Fibroblast of mammary gland (primary cell): ENCODE measurements around the gene HDHD3.

ENCODE experiments used
- DNase-seq: peaks from one replicate; pipeline ENCODE4 v3.0.0-alpha.2; 2010; ENCODE audit warnings: low read depth
- H3K4me3 ChIP-seq: 2 replicates; pipeline ENCODE4 v1.5.1; 2011; ENCODE audit warnings: low read depth, mild to moderate bottlenecking, low read length, moderate library complexity; ENCODE audit not compliant: control insufficient read depth
- CTCF ChIP-seq: conservative IDR thresholded peaks from 2 replicates; pipeline ENCODE4 v1.5.1; 2011; ENCODE audit warnings: low read depth, low read length, inconsistent platforms; ENCODE audit not compliant: control insufficient read depth, insufficient read depth

Gene HDHD3

GRCh38 chr9:113350107-113350661 lies 26.6 kb downstream of the HDHD3 start:
- no peak for TF ChIP-seq CTCF
- no peak overlapping the region for H3K4me3 ChIP-seq
- no peak for DNase-seq

GRCh38 chr9:113349445-113350094 lies 27.2 kb downstream of the HDHD3 start, which contains the start of gene BSPRY:
TSS of gene BSPRY (plus strand) at chr9:113349541. CDS start at chr9:113349580, 39 bp downstream.
- TF ChIP-seq CTCF, result no peak
- no peak for DNase-seq
- H3K4me3 ChIP-seq, result no peak within 1 kb of the TSS

DNA sequence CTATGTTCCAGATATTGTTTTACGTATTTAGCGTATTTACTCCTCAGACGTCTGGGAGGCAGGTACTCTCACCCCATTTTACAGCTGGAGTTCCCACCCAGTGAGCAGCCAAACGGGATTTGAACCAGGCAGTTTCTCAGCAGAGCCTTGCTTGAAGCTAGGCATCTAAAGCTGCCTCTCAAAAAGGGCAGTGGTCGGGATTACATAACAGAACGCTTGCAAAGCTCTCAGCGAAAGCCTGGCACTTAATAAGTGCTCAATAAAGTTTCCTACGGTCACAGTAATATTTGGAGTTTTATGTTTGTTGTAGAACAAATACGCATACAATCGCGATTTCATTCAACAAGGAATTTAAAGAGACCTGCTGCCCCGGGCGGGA lies 27.7 kb downstream of the HDHD3 start:
- H3K4me3 ChIP-seq, result no peak overlapping the region
- TF ChIP-seq CTCF, result no peak
- DNase-seq, result no peak

GRCh38 chr9:113348437-113348836 lies 28.3 kb downstream of the HDHD3 start:
- no peak for DNase-seq
- H3K4me3 ChIP-seq, result no peak overlapping the region
- no peak for TF ChIP-seq CTCF

- TF ChIP-seq CTCF, result no peak
- no peak for DNase-seq
Measured at GRCh38 chr9:113345671-113346070, 31.1 kb downstream of the HDHD3 start.

GRCh38 chr9:113345190-113345589 lies 31.6 kb downstream of the HDHD3 start:
- H3K4me3 ChIP-seq, result no peak overlapping the region
- TF ChIP-seq CTCF, result no peak
- DNase-seq, result no peak

More at GRCh38 chr9:113345671-113346070, 31.1 kb downstream of the HDHD3 start:
- no peak overlapping the region for H3K4me3 ChIP-seq
